Measurements from ENCODE around the gene PDZD8.

The PDZD8 gene

DNA sequence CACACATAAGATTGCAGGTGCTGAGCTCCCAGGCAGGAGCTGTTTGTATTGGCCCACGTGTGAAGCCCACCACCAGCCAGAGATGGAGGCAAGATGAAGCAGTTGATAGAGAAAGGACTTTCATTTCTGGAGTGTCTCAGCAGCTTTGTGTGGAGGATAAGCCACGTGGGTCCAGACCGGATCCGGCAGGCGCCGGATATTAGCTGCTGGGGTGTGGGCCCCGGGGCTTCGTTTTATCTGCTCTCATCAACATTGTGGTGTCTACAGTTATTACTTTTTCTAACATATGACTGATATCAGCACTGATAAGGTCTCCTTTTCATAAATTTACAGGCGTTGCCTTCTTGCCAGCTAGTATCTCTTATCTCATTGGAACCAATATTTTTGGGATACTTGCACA, 108.8 kb downstream of the PDZD8 start:
- intact Hi-C loops (cut with DNase I; ENCODE audit: low total_unique reads), result no loop called here
- Histone ChIP-seq H3K27ac (no peak overlapping the region), H3K4me3 (no peak overlapping the region), H3K9me3 (no peaks in the 10 kb centered on the region), H3K27me3 (peaks cover 0 to 24% of the 10 kb centered on the region in 2 donors), H3K4me1 (no peaks in the 10 kb centered on the region), H3K36me3 (no peaks in the 10 kb centered on the region)
- no peak for DNase-seq
- TF ChIP-seq, protein P1, sequence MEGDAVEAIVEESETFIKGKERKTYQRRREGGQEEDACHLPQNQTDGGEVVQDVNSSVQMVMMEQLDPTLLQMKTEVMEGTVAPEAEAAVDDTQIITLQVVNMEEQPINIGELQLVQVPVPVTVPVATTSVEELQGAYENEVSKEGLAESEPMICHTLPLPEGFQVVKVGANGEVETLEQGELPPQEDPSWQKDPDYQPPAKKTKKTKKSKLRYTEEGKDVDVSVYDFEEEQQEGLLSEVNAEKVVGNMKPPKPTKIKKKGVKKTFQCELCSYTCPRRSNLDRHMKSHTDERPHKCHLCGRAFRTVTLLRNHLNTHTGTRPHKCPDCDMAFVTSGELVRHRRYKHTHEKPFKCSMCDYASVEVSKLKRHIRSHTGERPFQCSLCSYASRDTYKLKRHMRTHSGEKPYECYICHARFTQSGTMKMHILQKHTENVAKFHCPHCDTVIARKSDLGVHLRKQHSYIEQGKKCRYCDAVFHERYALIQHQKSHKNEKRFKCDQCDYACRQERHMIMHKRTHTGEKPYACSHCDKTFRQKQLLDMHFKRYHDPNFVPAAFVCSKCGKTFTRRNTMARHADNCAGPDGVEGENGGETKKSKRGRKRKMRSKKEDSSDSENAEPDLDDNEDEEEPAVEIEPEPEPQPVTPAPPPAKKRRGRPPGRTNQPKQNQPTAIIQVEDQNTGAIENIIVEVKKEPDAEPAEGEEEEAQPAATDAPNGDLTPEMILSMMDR (IDR thresholded peaks at IDR 0.05), result no peak

DNA sequence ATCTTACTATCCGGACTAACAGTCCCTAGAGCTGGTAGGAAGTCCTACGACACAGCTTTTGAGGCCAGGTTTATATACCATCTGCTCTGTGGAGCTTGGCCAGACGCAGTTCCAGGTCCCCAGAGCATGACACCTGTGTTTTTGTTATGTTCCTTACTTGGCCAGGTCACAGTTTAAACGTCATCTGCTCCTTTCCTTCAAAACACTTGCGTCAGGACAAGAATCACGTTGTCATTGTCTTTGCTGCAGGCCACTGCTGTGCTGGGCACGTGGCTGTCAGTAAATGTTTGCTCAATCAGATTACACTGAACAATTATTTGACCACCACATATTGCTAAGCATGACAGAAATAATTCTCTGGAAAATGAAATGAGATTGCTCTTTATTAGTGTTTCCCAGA, 110.5 kb downstream of the PDZD8 start:
- TF ChIP-seq, protein P1 (IDR thresholded peaks at IDR 0.05), result no peak
- Histone ChIP-seq H3K9me3 (no peaks in the 10 kb centered on the region), H3K36me3 (no peaks in the 10 kb centered on the region), H3K4me1 (no peaks in the 10 kb centered on the region), H3K27me3 (peaks cover 0 to 33% of the 10 kb centered on the region in 2 donors), H3K4me3 (no peak overlapping the region), H3K27ac (no peak overlapping the region)
- DNase-seq, result no peak
- intact Hi-C loops (cut with DNase I; ENCODE audit: low total_unique reads), result no loop called here

DNA sequence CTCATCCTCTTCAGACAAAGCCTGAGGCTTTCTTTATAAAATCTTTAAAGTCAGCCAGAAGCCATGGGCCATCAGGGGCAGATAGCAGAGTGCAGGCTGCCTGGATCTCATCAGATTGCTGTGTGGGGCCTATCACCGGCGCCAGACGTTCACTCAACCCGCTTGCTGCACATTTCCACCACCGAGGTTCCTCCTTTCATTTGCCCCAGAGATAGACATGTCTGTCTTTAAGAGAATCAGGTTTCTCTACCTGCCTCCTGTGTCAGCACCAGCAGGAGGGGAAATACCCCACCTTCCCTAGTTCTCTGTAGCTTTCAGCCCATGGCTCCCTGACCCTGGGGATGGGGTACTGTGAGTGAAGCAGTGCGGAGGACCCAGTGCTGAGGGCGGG, 112.3 kb downstream of the PDZD8 start:
- no peaks in the 10 kb centered on the region for H3K4me1 ChIP-seq
- intact Hi-C loops (cut with DNase I; ENCODE audit: low total_unique reads), result no loop called here
- H3K4me3 ChIP-seq, result no peak overlapping the region
- no peak overlapping the region for H3K27ac ChIP-seq
- DNase-seq, result no peak
- TF ChIP-seq, protein P1 (IDR thresholded peaks at IDR 0.05), result no peak
- H3K9me3 ChIP-seq, result no peaks in the 10 kb centered on the region
- H3K27me3 ChIP-seq, result peaks cover 0 to 38% of the 10 kb centered on the region in 2 donors
- no peaks in the 10 kb centered on the region for H3K36me3 ChIP-seq

DNA sequence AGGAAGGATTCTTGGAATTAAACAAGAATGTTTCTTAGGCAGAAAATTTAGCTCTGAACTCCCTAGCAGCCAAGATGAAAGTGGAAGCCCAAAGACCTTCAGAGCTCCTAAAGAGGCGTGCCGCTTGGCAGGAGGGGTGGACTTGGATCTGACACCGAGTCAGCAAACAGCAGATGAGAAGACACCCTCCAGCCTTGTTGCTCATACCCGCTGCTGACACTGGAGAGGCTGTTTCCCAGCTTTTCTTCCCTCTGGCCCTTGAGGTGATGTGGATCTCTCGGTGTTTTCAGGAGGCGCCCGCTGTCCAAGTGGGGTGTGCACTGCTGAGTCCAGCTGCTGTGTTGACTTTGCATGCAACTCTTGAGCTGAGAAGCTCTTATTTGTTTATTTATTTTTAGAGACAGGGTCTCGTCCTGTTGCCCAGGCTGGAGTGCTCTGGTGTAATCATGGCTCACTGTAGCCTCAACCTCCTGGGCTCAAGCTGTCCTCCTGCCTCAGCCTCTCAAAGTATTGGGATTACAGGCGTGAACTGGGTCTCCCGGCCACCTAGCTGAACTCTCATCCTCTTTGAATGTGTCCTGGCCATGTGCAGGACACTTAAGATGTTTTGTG, 112.8 kb downstream of the PDZD8 start:
- no peaks in the 10 kb centered on the region for H3K36me3 ChIP-seq
- no peaks in the 10 kb centered on the region for H3K4me1 ChIP-seq
- H3K27me3 ChIP-seq, result peaks cover 0 to 38% of the 10 kb centered on the region in 2 donors
- DNase-seq, result no peak
- intact Hi-C loops (cut with DNase I; ENCODE audit: low total_unique reads), result no loop called here
- H3K4me3 ChIP-seq, result no peak overlapping the region
- no peak overlapping the region for H3K27ac ChIP-seq
- TF ChIP-seq, protein P1 (IDR thresholded peaks at IDR 0.05), result no peak
- no peaks in the 10 kb centered on the region for H3K9me3 ChIP-seq

DNA sequence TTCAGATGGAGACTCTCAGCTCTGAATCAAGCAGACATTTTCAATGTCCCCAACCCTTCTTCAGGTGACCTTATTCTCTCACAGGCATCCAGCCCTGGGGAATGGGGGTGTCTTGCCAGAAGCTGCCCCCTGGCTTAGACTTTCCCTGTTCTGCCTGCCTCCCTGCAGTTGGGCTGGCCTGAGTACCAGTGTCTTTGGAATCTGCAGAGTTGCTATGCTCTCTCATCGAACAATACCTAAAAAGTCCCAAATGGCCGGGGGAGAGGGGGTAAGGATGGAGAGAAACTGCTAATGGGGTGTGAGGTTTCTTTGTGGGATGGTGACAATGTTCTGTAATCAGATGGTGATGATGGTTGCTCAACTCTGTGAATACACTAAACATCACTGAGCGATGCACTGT, 113.7 kb downstream of the PDZD8 start:
- no peaks in the 10 kb centered on the region for H3K9me3 ChIP-seq
- H3K36me3 ChIP-seq, result no peaks in the 10 kb centered on the region
- no peaks in the 10 kb centered on the region for H3K4me1 ChIP-seq
- intact Hi-C loops (cut with DNase I; ENCODE audit: low total_unique reads), result no loop called here
- DNase-seq, result no peak
- no peak overlapping the region for H3K27ac ChIP-seq
- no peak overlapping the region for H3K4me3 ChIP-seq
- H3K27me3 ChIP-seq, result peaks cover 0 to 40% of the 10 kb centered on the region in 2 donors
- TF ChIP-seq, protein P1 (IDR thresholded peaks at IDR 0.05), result no peak

DNA sequence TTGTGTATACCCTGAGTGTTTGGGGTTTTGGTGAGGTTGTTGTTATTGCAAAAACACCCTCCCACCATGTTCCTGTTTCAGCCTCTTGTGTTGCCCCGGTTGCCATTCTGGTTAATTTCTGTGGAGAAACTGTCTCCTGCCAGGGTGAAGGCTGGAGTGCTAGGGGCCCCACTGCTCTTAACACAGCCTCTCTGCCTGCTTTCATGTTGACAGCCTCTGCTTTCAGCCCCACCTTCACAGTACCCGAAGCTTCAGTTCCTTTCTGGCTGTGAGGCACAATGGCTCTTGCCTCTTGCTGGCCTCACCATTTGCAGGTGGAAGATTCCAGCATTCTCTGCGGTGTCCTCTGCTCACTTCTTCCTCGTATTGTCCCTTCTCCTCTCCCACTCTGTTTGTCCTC, 115.2 kb downstream of the PDZD8 start:
- no peaks in the 10 kb centered on the region for H3K9me3 ChIP-seq
- TF ChIP-seq, protein P1 (IDR thresholded peaks at IDR 0.05), result no peak
- no peaks in the 10 kb centered on the region for H3K36me3 ChIP-seq
- H3K27me3 ChIP-seq, result peaks cover 0 to 43% of the 10 kb centered on the region in 2 donors
- DNase-seq, result no peak
- no peak overlapping the region for H3K4me3 ChIP-seq
- H3K27ac ChIP-seq, result no peak overlapping the region
- intact Hi-C loops (cut with DNase I; ENCODE audit: low total_unique reads), result no loop called here
- no peaks in the 10 kb centered on the region for H3K4me1 ChIP-seq
